Measurements from ENCODE around the gene SRSF5.
"Not testable (repeated sequence)": the region's sequence is repeated elsewhere in the genome, so short reads cannot be mapped to it uniquely, and the experiment has no call there.

The SRSF5 gene

GRCh38 chr14:69807192-69807591 is 40.2 kb downstream of the SRSF5 start:
- FAIRE-seq (no peak), DNase-seq (ENCODE audit: low spot score) (no peak)

GRCh38 chr14:69808919-69809808 is 42.2 kb downstream of the SRSF5 start:
- FAIRE-seq, result no peak

DNA sequence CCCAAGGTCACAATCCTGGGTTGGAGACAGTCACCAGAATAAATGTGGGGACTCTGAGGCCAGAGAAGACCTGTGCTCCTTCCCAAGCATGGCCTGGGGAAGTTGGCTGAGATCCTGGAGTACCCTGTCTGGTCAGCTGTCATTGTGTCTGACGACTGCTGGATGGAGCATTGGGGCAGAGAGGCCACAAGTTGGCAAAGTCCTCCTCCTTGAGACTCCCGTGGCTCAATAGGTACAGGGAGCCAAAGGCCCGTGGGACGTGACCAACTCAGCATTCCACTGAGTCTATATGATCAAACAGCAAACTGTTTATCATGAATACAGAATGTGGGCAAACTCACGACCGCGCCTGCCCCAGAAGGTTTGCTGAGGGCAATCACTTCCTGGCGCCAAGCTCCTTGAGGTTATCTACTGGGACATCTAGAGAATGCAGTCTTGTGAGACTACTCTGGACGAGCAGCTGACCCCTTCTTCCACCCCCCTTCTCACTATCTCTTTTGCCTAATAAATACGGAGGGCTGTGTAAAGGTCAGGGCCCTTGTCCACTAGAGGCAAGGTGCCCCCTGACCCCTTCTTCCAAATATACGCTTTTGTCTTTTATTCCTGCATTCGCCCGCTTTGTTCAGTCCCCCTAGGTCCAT is 44.4 kb downstream of the SRSF5 start:
- FAIRE-seq (peak; percentile 17), DNase-seq (ENCODE audit: low spot score) (no peak)

More at GRCh38 chr14:69808919-69809808, 42.2 kb downstream of the SRSF5 start:
- DNase-seq (ENCODE audit: low spot score), result no peak

DNA sequence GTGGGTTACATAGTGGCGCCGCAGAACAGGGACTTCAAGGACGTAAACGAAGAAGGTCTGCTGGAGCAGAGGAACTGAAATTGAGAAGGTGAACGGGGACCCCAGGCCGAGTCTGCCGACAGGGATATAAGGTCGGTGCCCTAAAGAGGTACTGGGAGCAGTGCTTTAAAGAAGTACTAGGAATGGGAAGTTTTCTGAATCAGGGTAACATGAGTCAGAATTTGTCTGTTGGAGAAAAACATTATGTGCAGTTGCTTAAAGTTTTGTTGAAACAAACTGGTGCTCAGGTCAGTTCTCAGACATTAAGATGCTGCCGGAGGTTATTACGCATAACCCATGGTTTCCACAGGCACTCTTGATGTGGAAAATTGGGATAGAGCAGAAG is 44.9 kb downstream of the SRSF5 start:
- FAIRE-seq (no peak), DNase-seq (ENCODE audit: low spot score) (no peak)

GRCh38 chr14:69812711-69813110 is 45.8 kb downstream of the SRSF5 start:
- FAIRE-seq (no peak), DNase-seq (ENCODE audit: low spot score) (peak; percentile 50)

DNA sequence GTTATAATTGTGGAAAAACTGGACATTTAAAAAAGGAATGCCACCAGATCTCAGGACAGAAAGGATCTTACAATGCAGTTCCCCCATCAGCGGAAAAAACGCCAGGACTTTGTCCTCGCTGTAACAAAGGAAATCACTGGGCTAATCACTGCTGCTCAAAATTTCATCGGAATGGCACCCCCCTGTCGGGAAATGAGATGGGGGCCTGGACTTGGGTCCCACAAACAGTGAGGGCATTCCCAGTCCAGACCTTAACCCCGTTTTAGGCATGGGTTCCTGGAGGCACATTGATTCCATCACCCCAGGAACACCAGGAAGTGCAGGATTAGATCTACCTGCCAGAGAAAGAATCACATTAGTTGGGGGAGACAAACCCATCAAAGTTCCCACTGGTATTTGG is 46.4 kb downstream of the SRSF5 start:
- FAIRE-seq, result not testable (repeated sequence)

DNA sequence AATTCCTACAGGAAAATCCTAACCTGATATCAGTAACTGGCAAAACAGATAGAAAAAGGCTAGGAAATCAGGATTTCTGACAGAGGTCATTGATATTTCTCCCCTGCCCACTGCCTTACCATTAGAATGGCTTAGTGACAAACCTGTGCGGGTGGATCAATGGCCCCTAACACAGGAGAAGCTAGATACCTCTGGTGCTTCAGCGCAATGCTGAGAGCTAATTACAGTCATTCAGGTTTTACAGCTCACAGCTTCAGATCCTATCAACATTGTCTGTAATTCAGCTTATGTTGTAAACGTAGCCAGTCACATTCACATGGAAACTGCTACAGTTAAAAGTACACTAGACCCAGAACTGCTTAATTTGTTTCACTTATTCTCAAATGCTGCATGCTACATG is 47.5 kb downstream of the SRSF5 start:
- FAIRE-seq (no peak), DNase-seq (ENCODE audit: low spot score) (no peak)

More for the DNA sequence above, 46.4 kb downstream of the SRSF5 start:
- not testable (repeated sequence) for DNase-seq (ENCODE audit: low spot score)

GRCh38 chr14:69815556-69815955 is 48.6 kb downstream of the SRSF5 start:
- DNase-seq (ENCODE audit: low spot score), result no peak
- no peak for FAIRE-seq

GRCh38 chr14:69816216-69816615 is 49.3 kb downstream of the SRSF5 start:
- no peak for FAIRE-seq
- DNase-seq (ENCODE audit: low spot score), result no peak

DNA sequence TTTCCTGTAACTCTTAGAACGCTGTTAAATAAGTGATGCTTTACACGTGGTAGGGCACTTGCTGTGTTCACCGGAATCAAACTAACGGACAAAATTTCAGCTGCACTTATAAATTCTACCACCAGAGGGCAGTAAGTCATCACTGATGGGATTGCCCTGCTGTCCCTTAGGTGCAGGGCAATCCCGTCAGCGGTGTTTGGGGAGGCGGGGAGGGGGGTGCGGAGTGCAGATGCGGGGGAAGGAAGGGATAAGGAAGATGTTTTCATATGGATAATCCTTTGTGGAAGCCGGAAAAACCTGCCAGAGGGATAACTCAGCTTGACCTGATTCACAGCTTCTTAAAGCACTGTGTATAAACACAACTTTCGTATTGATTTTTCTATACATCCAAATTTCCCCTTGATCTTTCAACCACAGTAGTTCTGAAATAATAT is 51.8 kb downstream of the SRSF5 start:
- DNase-seq (ENCODE audit: low spot score) (peak; percentile 93), FAIRE-seq (peak; percentile 97)

GRCh38 chr14:69819607-69820006 is 52.7 kb downstream of the SRSF5 start:
- FAIRE-seq, result no peak

DNA sequence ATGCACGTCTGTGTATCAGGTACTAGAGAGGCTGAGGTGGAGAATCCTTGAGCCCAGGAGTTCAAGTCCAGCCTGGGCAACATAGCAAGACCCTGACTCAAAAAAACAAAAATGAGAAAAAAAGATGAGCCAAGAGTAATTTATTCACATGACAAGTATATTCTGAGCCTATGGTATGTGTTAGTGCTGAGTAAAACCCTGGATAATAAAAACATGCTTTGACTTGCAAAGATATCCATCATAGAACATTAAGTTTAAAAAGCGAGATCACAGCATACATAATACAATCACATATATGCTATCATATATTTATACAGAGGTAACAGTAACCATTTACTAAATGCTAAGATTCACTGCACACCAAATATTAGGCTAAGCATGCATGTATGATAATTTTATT is 54.0 kb downstream of the SRSF5 start:
- DNase-seq (ENCODE audit: low spot score) (no peak), FAIRE-seq (no peak)

More at GRCh38 chr14:69819607-69820006, 52.7 kb downstream of the SRSF5 start:
- no peak for DNase-seq (ENCODE audit: low spot score)

All from urothelium cell line (cell line).